Left lung (tissue), 10 donors: Measurements from ENCODE around the gene GPR142. TPM values are rescaled to one million over a fixed set of nuclear protein-coding genes. Genes with fewer than 3 reads are reported as not detected.
A peak's percentile ranks its signal among the peaks of the same experiment; 100 is the strongest.

ENCODE experiments used
- ATAC-seq: fragments of 200-7000 bp; cut with Tn5 transposase; one replicate; pipeline ENCODE4 v1.9.1; 2020; ENCODE audit warnings: moderate library complexity
- DNase-seq, 4 donors: peaks; one replicate each; pipeline ENCODE4 v3.0.0-alpha.2; 2013 to 2020
- H3K27ac ChIP-seq, 2 donors: fragments of 200-600 bp; sonication (generic) in 1 of 2; one replicate each; pipeline versions ENCODE4 v1.5.0 to v1.8.0; 2020 to 2021
- H3K27me3 ChIP-seq, 2 donors: fragments of 200-600 bp; sonication (generic) in 1 of 2; one replicate each; pipeline versions ENCODE4 v1.5.0 to v1.8.0; 2020 to 2021
- H3K36me3 ChIP-seq, 2 donors: fragments of 200-600 bp; sonication (generic) in 1 of 2; one replicate each; pipeline versions ENCODE4 v1.5.0 to v1.8.0; 2020 to 2021
- H3K4me1 ChIP-seq, 2 donors: fragments of 200-600 bp; one replicate each; pipeline ENCODE4 v1.8.0; 2021
- H3K4me3 ChIP-seq, 2 donors: fragments of 200-600 bp; sonication (generic) in 1 of 2; one replicate each; pipeline versions ENCODE4 v1.5.0 to v1.8.0; 2020 to 2021; ENCODE audit warnings: mild to moderate bottlenecking in 1 of 2
- H3K9me3 ChIP-seq, 2 donors: fragments of 200-600 bp; sonication (generic) in 1 of 2; one replicate each; pipeline versions ENCODE4 v1.5.0 to v1.8.0; 2020 to 2021
- CTCF ChIP-seq, 2 donors: fragments of 200-600 bp; sonication (generic) in 1 of 2; IDR thresholded peaks; one replicate each; pipeline versions ENCODE4 v1.5.0 to v1.8.0; 2021; ENCODE audit warnings: antibody characterized with exemption in 2 of 2
- intact Hi-C, 2 donors: fragments of 100-400 bp; cut with DNase I; formaldehyde crosslinking; loops; one replicate each; pipeline versions ENCODE4 v1.11.2 to v1.14.2; 2022
- polyA plus RNA-seq, 6 donors: library from polyadenylated mRNA; unstranded; fragments of 120-200 nt; gene quantifications; one replicate each; pipeline ENCODE4 v1.2.1, GENCODE V29; 2013; ENCODE audit not compliant: insufficient read length in 6 of 6
- total RNA-seq, 2 donors: library from RNA; stranded (reverse); fragmentation: NEBNext Ultra II Directional; extraction: Animal tissue kit (Norgen Biotek cat#: 25700); gene quantifications; one replicate each; pipeline ENCODE4 v1.2.1, GENCODE V29; 2021
- donor health status: DM: no; HTN: yes; CAD: no.
- donor health status: DM: no; HTN: no; CAD: no.

GPR142 gene
- total and polyA plus RNA-seq, 8 donors = 0.08 TPM; not detected in 6

GRCh38 chr17:74369221-74369620 is 1.9 kb downstream of the GPR142 start:
- peak; percentile 38 for ATAC-seq

GRCh38 chr17:74369665-74370490 is 2.6 kb downstream of the GPR142 start:
- H3K4me3 ChIP-seq = no peak overlapping the region
- TF ChIP-seq CTCF (IDR thresholded peaks at IDR 0.05) = no peak
- H3K36me3 ChIP-seq = no peaks in the 10 kb centered on the region
- no peaks in the 10 kb centered on the region for H3K9me3 ChIP-seq
- intact Hi-C loops = no loop called here
- DNase-seq (no peak), ATAC-seq (no peak)
- peaks cover 0 to 35% of the 10 kb centered on the region in 2 donors for H3K27me3 ChIP-seq
- no peak overlapping the region for H3K27ac ChIP-seq
- peaks cover 0 to 15% of the 10 kb centered on the region in 2 donors for H3K4me1 ChIP-seq

More at GRCh38 chr17:74369221-74369620, 1.9 kb downstream of the GPR142 start:
- peak in 2 of 4 donors; percentile 62 to 88 for DNase-seq
- no peak overlapping the region for H3K27ac ChIP-seq
- H3K27me3 ChIP-seq = peaks cover 0 to 35% of the 10 kb centered on the region in 2 donors
- no peak overlapping the region for H3K4me3 ChIP-seq
- TF ChIP-seq CTCF (IDR thresholded peaks at IDR 0.05) = no peak
- intact Hi-C loops = no loop called here
- H3K36me3 ChIP-seq = no peaks in the 10 kb centered on the region
- H3K9me3 ChIP-seq = no peaks in the 10 kb centered on the region
- H3K4me1 ChIP-seq = peaks cover 0 to 15% of the 10 kb centered on the region in 2 donors

- DNase-seq (no peak), ATAC-seq (no peak)
- H3K4me1 ChIP-seq = peaks cover 0 to 15% of the 10 kb centered on the region in 2 donors
- intact Hi-C loops = no loop called here
- TF ChIP-seq CTCF (IDR thresholded peaks at IDR 0.05) = no peak
- no peaks in the 10 kb centered on the region for H3K36me3 ChIP-seq
- H3K27me3 ChIP-seq = peaks cover 0 to 35% of the 10 kb centered on the region in 2 donors
- H3K9me3 ChIP-seq = no peaks in the 10 kb centered on the region
- H3K27ac ChIP-seq = no peak overlapping the region
- no peak overlapping the region for H3K4me3 ChIP-seq
These were observed 4.4 kb downstream of the GPR142 start for GRCh38 chr17:74371653-74372147.

GRCh38 chr17:74372426-74372825 is 5.1 kb downstream of the GPR142 start:
- no peak for DNase-seq
- Histone ChIP-seq H3K27me3 (peaks cover 0 to 32% of the 10 kb centered on the region in 2 donors), H3K4me1 (peaks cover 0 to 15% of the 10 kb centered on the region in 2 donors), H3K27ac (no peak overlapping the region), H3K9me3 (no peaks in the 10 kb centered on the region), H3K4me3 (no peak overlapping the region), H3K36me3 (no peaks in the 10 kb centered on the region)
- intact Hi-C loops = no loop called here
- no peak for ATAC-seq
- TF ChIP-seq CTCF (IDR thresholded peaks at IDR 0.05) = no peak

GRCh38 chr17:74373838-74374606 is 6.7 kb downstream of the GPR142 start:
- Histone ChIP-seq H3K27ac (no peak overlapping the region), H3K4me3 (no peak overlapping the region), H3K36me3 (no peaks in the 10 kb centered on the region), H3K9me3 (no peaks in the 10 kb centered on the region), H3K27me3 (peaks cover 0 to 29% of the 10 kb centered on the region in 2 donors), H3K4me1 (peaks cover 0 to 5% of the 10 kb centered on the region in 2 donors)
- ATAC-seq (no peak), DNase-seq (no peak)
- intact Hi-C loops = no loop called here
- TF ChIP-seq CTCF (IDR thresholded peaks at IDR 0.05) = no peak
